Esophagus (tissue), 2 donors: Measurements from ENCODE around the gene STEAP1. TPM values are rescaled to one million over a fixed set of nuclear protein-coding genes. Genes with fewer than 3 reads are reported as not detected.
"Not testable (repeated sequence)": the region's sequence is repeated elsewhere in the genome, so short reads cannot be mapped to it uniquely, and the experiment has no call there.

ENCODE experiments used
- H3K27ac ChIP-seq, 2 donors: one replicate each; pipeline ENCODE4 v1.5.1; 2013; ENCODE audit warnings: low read depth in 2 of 2, mild to moderate bottlenecking in 2 of 2, inconsistent platforms in 1 of 2, low read length in 1 of 2, moderate library complexity in 1 of 2
- H3K27me3 ChIP-seq, 2 donors: one replicate each; pipeline ENCODE4 v1.6.1; 2013; ENCODE audit warnings: low read length in 2 of 2, control low read depth in 1 of 2, mild to moderate bottlenecking in 1 of 2; ENCODE audit not compliant: insufficient read depth in 2 of 2, control insufficient read depth in 1 of 2
- H3K36me3 ChIP-seq, 2 donors: one replicate each; pipeline ENCODE4 v1.6.1; 2013; ENCODE audit warnings: low read length in 1 of 2; ENCODE audit not compliant: control insufficient read depth in 2 of 2, insufficient read depth in 2 of 2
- H3K4me1 ChIP-seq, 2 donors: one replicate each; pipeline ENCODE4 v1.6.1; 2013; ENCODE audit warnings: low read length in 1 of 2; ENCODE audit not compliant: control insufficient read depth in 2 of 2, insufficient read depth in 2 of 2
- H3K4me3 ChIP-seq, 2 donors: one replicate each; pipeline ENCODE4 v1.5.1; 2013; ENCODE audit warnings: low read length in 2 of 2, mild to moderate bottlenecking in 2 of 2, low read depth in 1 of 2, moderate library complexity in 1 of 2
- H3K9me3 ChIP-seq, 2 donors: one replicate each; pipeline ENCODE4 v1.6.1; 2013; ENCODE audit warnings: mild to moderate bottlenecking in 2 of 2, low read depth in 1 of 2, low read length in 1 of 2, moderate library complexity in 1 of 2; ENCODE audit not compliant: control insufficient read depth in 2 of 2, insufficient read depth in 1 of 2
- WGBS, 2 donors: extraction: QIAGEN DNeasy Blood & Tissue Kit; methylation state at CpG; one replicate each; pipeline ENCODE4 v1.1.7; 2013; 5-methylcytosine and 5-hydroxymethylcytosine counted together
- polyA plus RNA-seq, 2 donors: library from polyadenylated mRNA; stranded (reverse); fragments of 200-250 nt; gene quantifications; one replicate each; pipeline ENCODE4 v1.2.3, GENCODE V29; 2013
- donor health status: healthy with polysubstance abuse.
- donor health status: Bipolar disorder and iron deficiency.

Gene STEAP1
- polyA plus RNA-seq, 2 donors: 5.2 to 6.0 TPM

GRCh38 chr7:90186290-90186689 is 32.0 kb downstream of the STEAP1 start:
- H3K27ac ChIP-seq, H3K27me3 ChIP-seq, H3K4me3 ChIP-seq, H3K9me3 ChIP-seq, H3K4me1 ChIP-seq, H3K36me3 ChIP-seq: not testable (repeated sequence)
- WGBS, 2 donors: 74 to 87% methylated on average over 4 of the region's 4 CpGs

GRCh38 chr7:90187507-90188050 is 33.3 kb downstream of the STEAP1 start:
- H3K36me3 ChIP-seq: no peaks in the 10 kb centered on the region
- no peak overlapping the region for H3K4me3 ChIP-seq
- peaks cover 0 to 3% of the 10 kb centered on the region in 2 donors for H3K9me3 ChIP-seq
- H3K27ac ChIP-seq: no peak overlapping the region
- H3K27me3 ChIP-seq: no peaks in the 10 kb centered on the region
- H3K4me1 ChIP-seq: no peaks in the 10 kb centered on the region

GRCh38 chr7:90188281-90188680 is 34.0 kb downstream of the STEAP1 start:
- no peak overlapping the region for H3K27ac ChIP-seq
- H3K36me3 ChIP-seq: no peaks in the 10 kb centered on the region
- 46 to 62% methylated on average over 2 of the region's 2 CpGs for WGBS, 2 donors
- H3K4me1 ChIP-seq: no peaks in the 10 kb centered on the region
- H3K9me3 ChIP-seq: peaks cover 0 to 3% of the 10 kb centered on the region in 2 donors
- H3K27me3 ChIP-seq: no peaks in the 10 kb centered on the region
- H3K4me3 ChIP-seq: no peak overlapping the region

GRCh38 chr7:90190995-90191394 is 36.7 kb downstream of the STEAP1 start:
- H3K36me3 ChIP-seq: no peaks in the 10 kb centered on the region

GRCh38 chr7:90191648-90192047 is 37.4 kb downstream of the STEAP1 start:
- no peaks in the 10 kb centered on the region for H3K27me3 ChIP-seq

More at GRCh38 chr7:90190995-90191394, 36.7 kb downstream of the STEAP1 start:
- Histone ChIP-seq H3K27me3 (no peaks in the 10 kb centered on the region), H3K4me3 (no peak overlapping the region), H3K27ac (no peak overlapping the region), H3K9me3 (peaks cover 0 to 3% of the 10 kb centered on the region in 2 donors), H3K4me1 (no peaks in the 10 kb centered on the region)

GRCh38 chr7:90192876-90193750 is 38.8 kb downstream of the STEAP1 start:
- Histone ChIP-seq H3K4me1 (no peaks in the 10 kb centered on the region), H3K27ac (no peak overlapping the region), H3K36me3 (no peaks in the 10 kb centered on the region), H3K4me3 (no peak overlapping the region), H3K9me3 (peaks cover 0 to 3% of the 10 kb centered on the region in 2 donors), H3K27me3 (no peaks in the 10 kb centered on the region)
- 51 to 79% methylated on average over 2 of the region's 2 CpGs for whole genome bisulfite sequencing, 2 donors

More at GRCh38 chr7:90191648-90192047, 37.4 kb downstream of the STEAP1 start:
- Histone ChIP-seq H3K36me3 (no peaks in the 10 kb centered on the region), H3K9me3 (peaks cover 0 to 3% of the 10 kb centered on the region in 2 donors), H3K27ac (no peak overlapping the region), H3K4me1 (no peaks in the 10 kb centered on the region), H3K4me3 (no peak overlapping the region)
- WGBS, 2 donors: 63 to 86% methylated on average over 1 of the region's 1 CpG

GRCh38 chr7:90194911-90195809 is 40.9 kb downstream of the STEAP1 start:
- H3K4me3 ChIP-seq: no peak overlapping the region
- no peaks in the 10 kb centered on the region for H3K27me3 ChIP-seq
- peaks cover 0 to 3% of the 10 kb centered on the region in 2 donors for H3K9me3 ChIP-seq
- 76 to 84% methylated on average over 10 of the region's 10 CpGs for WGBS, 2 donors
- H3K4me1 ChIP-seq: no peaks in the 10 kb centered on the region
- no peak overlapping the region for H3K27ac ChIP-seq
- no peaks in the 10 kb centered on the region for H3K36me3 ChIP-seq

GRCh38 chr7:90201500-90202195 is 47.4 kb downstream of the STEAP1 start:
- Histone ChIP-seq H3K4me3 (no peak overlapping the region), H3K36me3 (no peaks in the 10 kb centered on the region)
- WGBS, 2 donors: 93 to 94% methylated on average over 2 of the region's 2 CpGs

GRCh38 chr7:90207956-90208355 is 53.7 kb downstream of the STEAP1 start:
- Histone ChIP-seq H3K27ac (no peak overlapping the region), H3K9me3 (no peaks in the 10 kb centered on the region), H3K4me1 (no peaks in the 10 kb centered on the region), H3K27me3 (no peaks in the 10 kb centered on the region), H3K36me3 (no peaks in the 10 kb centered on the region), H3K4me3 (no peak overlapping the region)
- 87% methylated on average over 1 of the region's 1 CpG for WGBS, 2 donors

More at GRCh38 chr7:90201500-90202195, 47.4 kb downstream of the STEAP1 start:
- Histone ChIP-seq H3K27ac (no peak overlapping the region), H3K27me3 (no peaks in the 10 kb centered on the region), H3K4me1 (no peaks in the 10 kb centered on the region), H3K9me3 (no peaks in the 10 kb centered on the region)
